SK-N-MC (cell line): ENCODE measurements around the gene ABHD15.

ENCODE experiments used
- DNase-seq: peaks from one replicate; pipeline ENCODE4 v3.0.0-alpha.2; 2011; ENCODE audit warnings: low read depth, low spot score
- H3K27ac ChIP-seq: fragments of 200-600 bp; sonication (generic); 2 replicates; pipeline ENCODE4 v1.5.1; 2016; ENCODE audit warnings: mixed run types
- H3K36me3 ChIP-seq: fragments of 200-600 bp; sonication (generic); 2 replicates; pipeline ENCODE4 v1.6.1; 2017; ENCODE audit warnings: antibody characterized with exemption, low read length, mixed read lengths; ENCODE audit not compliant: insufficient read depth
- H3K4me3 ChIP-seq: fragments of 200-600 bp; sonication (generic); 2 replicates; pipeline ENCODE4 v1.5.1; 2016
- H3K9ac ChIP-seq: fragments of 200-600 bp; sonication (generic); 2 replicates; pipeline ENCODE4 v1.8.0; 2017; ENCODE audit warnings: mixed run types, mixed read lengths; ENCODE audit not compliant: insufficient read length
- H3K9me3 ChIP-seq: fragments of 200-600 bp; sonication (generic); 2 replicates; pipeline ENCODE4 v1.6.1; 2017; ENCODE audit warnings: low read depth, mild to moderate bottlenecking, antibody characterized with exemption, low read length, moderate library complexity, mixed read lengths
- EZH2 ChIP-seq: fragments of 200-600 bp; sonication (generic); IDR thresholded peaks from one replicate; pipeline ENCODE4 v1.6.1; 2017; ENCODE audit warnings: antibody characterized with exemption
- FOXP2 ChIP-seq: optimal IDR thresholded peaks from 2 replicates; pipeline ENCODE3; 2011; ENCODE audit warnings: mild to moderate bottlenecking, moderate library complexity; ENCODE audit not compliant: insufficient read depth; ENCODE audit errors: extremely low read length, control extremely low read depth
- POLR2AphosphoS5 ChIP-seq: IDR thresholded peaks from 2 replicates; pipeline ENCODE4 v1.6.1; 2012; ENCODE audit warnings: mild to moderate bottlenecking, low read depth, low read length, borderline replicate concordance

Gene ABHD15

DNA sequence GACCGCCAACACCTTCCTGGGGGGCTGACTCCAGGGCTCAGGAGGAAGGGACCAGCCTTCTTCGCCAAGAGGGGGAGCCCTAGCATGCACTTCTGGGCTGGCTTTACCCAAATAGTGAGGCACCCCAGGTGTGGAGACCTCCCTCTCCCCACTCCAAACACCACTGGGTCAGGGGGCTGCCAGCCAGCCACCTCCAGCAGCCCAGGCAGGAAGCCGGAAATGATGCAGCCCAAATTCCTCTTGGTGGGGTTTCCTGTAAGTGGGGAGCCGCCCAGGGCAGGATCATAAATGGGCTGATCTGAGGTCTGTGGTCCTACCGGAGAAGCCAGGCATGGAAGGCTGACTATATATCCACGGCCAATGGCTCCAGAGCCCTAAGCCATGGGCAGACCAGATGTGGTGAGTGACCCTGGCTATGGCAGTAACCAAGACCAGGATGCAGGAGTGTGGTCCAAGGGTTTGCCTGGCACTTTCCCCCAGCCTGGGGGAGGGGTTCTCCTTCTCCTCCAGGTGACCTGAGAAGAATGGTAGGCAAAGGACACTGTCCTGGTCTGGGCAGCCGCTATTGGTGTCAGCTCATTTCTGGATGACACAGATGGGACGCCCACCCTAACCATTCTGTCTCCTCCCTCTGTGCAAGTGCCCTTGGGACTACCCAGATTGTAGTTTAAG, 18.4 kb upstream of the ABHD15 start:
- no peaks in the 10 kb centered on the region for H3K9me3 ChIP-seq
- no peak overlapping the region for H3K9ac ChIP-seq
- TF ChIP-seq EZH2 (no peak), POLR2AphosphoS5 (no peak), FOXP2 (no peak)
- no peak overlapping the region for H3K27ac ChIP-seq
- no peak for DNase-seq
- H3K4me3 ChIP-seq: no peak overlapping the region
- peaks cover 3% of the 10 kb centered on the region; the same call in 1 of the 2 replicates for H3K36me3 ChIP-seq

GRCh38 chr17:29584452-29585079, 17.7 kb upstream of the ABHD15 start:
- Histone ChIP-seq H3K36me3 (peaks cover 3% of the 10 kb centered on the region; the same call in 1 of the 2 replicates), H3K27ac (no peak overlapping the region), H3K9ac (no peak overlapping the region), H3K4me3 (no peak overlapping the region), H3K9me3 (no peaks in the 10 kb centered on the region)
- no peak for DNase-seq
- TF ChIP-seq POLR2AphosphoS5 (no peak), EZH2 (no peak)

DNA sequence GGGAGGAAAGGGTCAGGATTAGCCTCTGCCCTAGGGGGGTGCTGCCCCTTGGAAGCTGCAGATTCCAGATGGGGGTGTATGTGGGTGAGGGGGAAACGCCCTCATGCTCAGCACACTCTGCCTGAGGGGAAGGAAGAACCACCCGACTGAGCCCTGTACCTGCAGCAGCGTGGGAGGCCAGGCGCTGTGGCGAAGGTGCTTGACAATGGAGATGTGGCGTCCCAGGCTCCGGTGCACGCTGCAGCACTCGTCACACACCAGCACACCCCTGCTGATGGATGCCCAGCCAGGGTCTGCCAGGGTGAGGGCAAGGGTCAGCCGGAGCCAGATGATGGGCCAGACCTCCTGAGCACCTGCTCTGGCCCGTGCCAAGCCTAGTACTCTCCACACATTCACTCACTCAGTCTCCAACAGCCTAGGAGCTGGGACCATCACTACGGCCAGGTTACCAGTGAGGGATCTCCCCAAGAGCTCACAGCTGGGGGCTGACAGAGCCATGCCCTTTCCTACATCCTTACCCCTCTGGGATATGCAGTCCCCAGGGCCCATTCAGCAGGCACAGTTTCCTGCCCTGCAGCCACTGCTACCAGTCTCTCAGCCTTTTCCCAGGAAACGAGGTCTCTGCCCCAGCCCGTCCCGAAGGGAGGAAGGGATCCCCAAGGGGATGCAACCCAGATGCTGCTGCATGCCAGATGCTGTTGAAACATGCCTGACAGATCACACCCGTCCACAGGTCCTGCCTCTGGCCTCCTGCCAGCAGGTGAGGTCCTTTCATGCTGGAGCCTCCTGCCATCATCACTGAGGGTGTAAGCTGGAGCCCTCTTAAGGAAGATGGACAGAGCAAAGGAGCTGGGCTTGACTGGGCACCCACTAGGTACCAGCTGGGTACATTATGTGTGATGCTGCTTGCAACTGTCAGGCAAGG, 16.7 kb upstream of the ABHD15 start:
- no peak for DNase-seq
- Histone ChIP-seq H3K27ac (no peak overlapping the region), H3K4me3 (no peak overlapping the region), H3K9me3 (no peaks in the 10 kb centered on the region), H3K9ac (no peak overlapping the region), H3K36me3 (peaks cover 3% of the 10 kb centered on the region; the same call in 1 of the 2 replicates)
- no peak for TF ChIP-seq POLR2AphosphoS5
- no peak for TF ChIP-seq EZH2

- Histone ChIP-seq H3K27ac (no peak overlapping the region), H3K9ac (no peak overlapping the region), H3K4me3 (no peak overlapping the region), H3K36me3 (peaks cover 3% of the 10 kb centered on the region; the same call in 1 of the 2 replicates), H3K9me3 (no peaks in the 10 kb centered on the region)
- DNase-seq: no peak
- TF ChIP-seq EZH2: no peak
- TF ChIP-seq FOXP2: no peak
- no peak for TF ChIP-seq POLR2AphosphoS5
These were observed 15.9 kb upstream of the ABHD15 start for GRCh38 chr17:29582772-29583171.

- H3K36me3 ChIP-seq: peaks cover 3% of the 10 kb centered on the region; the same call in 1 of the 2 replicates
- H3K27ac ChIP-seq: no peak overlapping the region
- H3K4me3 ChIP-seq: no peak overlapping the region
- H3K9ac ChIP-seq: no peak overlapping the region
- TF ChIP-seq POLR2AphosphoS5 (no peak), EZH2 (no peak), FOXP2 (no peak)
- no peak for DNase-seq
- no peaks in the 10 kb centered on the region for H3K9me3 ChIP-seq
These were observed 15.5 kb upstream of the ABHD15 start for GRCh38 chr17:29582254-29582765.

GRCh38 chr17:29581583-29582253, 14.9 kb upstream of the ABHD15 start:
- Histone ChIP-seq H3K27ac (no peak overlapping the region), H3K4me3 (no peak overlapping the region), H3K36me3 (peaks cover 3% of the 10 kb centered on the region; the same call in 1 of the 2 replicates), H3K9ac (no peak overlapping the region), H3K9me3 (no peaks in the 10 kb centered on the region)
- TF ChIP-seq FOXP2 (no peak), POLR2AphosphoS5 (no peak), EZH2 (no peak)
- DNase-seq: no peak

- Histone ChIP-seq H3K36me3 (peaks cover 10% of the 10 kb centered on the region; the same call in 1 of the 2 replicates), H3K27ac (no peak overlapping the region), H3K9me3 (no peaks in the 10 kb centered on the region), H3K4me3 (no peak overlapping the region), H3K9ac (no peak overlapping the region)
- TF ChIP-seq POLR2AphosphoS5 (no peak), FOXP2 (no peak), EZH2 (no peak)
- DNase-seq: no peak
These were observed 13.3 kb upstream of the ABHD15 start for GRCh38 chr17:29579866-29580771.
